ENCODE data around the gene MRPL14.
A peak's percentile ranks its signal among the peaks of the same experiment; 100 is the strongest.

The MRPL14 gene

GRCh38 chr6:44113414-44113813 lies 13.8 kb downstream of the MRPL14 start:
- Histone ChIP-seq H3K27ac (no peak overlapping the region), H3K4me3 (no peak overlapping the region)
- TF ChIP-seq CTCF (IDR thresholded peaks at IDR 0.05), result no peak
- DNase-seq (ENCODE audit: low spot score), result no peak

- no peak for TF ChIP-seq CTCF (IDR thresholded peaks at IDR 0.05)
- no peak for DNase-seq (ENCODE audit: low spot score)
Measured at GRCh38 chr6:44111434-44112417, 15.5 kb downstream of the MRPL14 start.

GRCh38 chr6:44110966-44111365 lies 16.3 kb downstream of the MRPL14 start:
- no peak for TF ChIP-seq CTCF (IDR thresholded peaks at IDR 0.05)
- no peak for DNase-seq (ENCODE audit: low spot score)
- Histone ChIP-seq H3K27ac (no peak overlapping the region), H3K4me3 (no peak overlapping the region)

More at GRCh38 chr6:44111434-44112417, 15.5 kb downstream of the MRPL14 start:
- Histone ChIP-seq H3K4me3 (no peak overlapping the region), H3K27ac (no peak overlapping the region)

- DNase-seq (ENCODE audit: low spot score), result no peak
- TF ChIP-seq CTCF (IDR thresholded peaks at IDR 0.05), result no peak
- Histone ChIP-seq H3K27ac (peak overlapping the region in 1 of 2 donors; percentile 40), H3K4me3 (no peak overlapping the region)
Measured at GRCh38 chr6:44110005-44110676, 17.1 kb downstream of the MRPL14 start.

GRCh38 chr6:44109212-44109611 lies 18.0 kb downstream of the MRPL14 start:
- no peak for TF ChIP-seq CTCF (IDR thresholded peaks at IDR 0.05)
- Histone ChIP-seq H3K27ac (no peak overlapping the region), H3K4me3 (no peak overlapping the region)
- DNase-seq (ENCODE audit: low spot score), result no peak

- H3K4me3 ChIP-seq, result no peak overlapping the region
- no peak for DNase-seq (ENCODE audit: low spot score)
- no peak overlapping the region for H3K27ac ChIP-seq
- TF ChIP-seq CTCF (IDR thresholded peaks at IDR 0.05), result no peak
Measured at GRCh38 chr6:44108471-44108870, 18.8 kb downstream of the MRPL14 start.
